ENCODE measurements around the gene TERT.

TERT gene

GRCh38 chr5:1206521-1207412 lies 88.1 kb downstream of the TERT start:
- DNase-seq (ENCODE audit: low read depth) = no peak

- DNase-seq (ENCODE audit: low read depth) = no peak
Measured at GRCh38 chr5:1205255-1206180, 89.3 kb downstream of the TERT start.

GRCh38 chr5:1204693-1205242 lies 90.1 kb downstream of the TERT start:
- DNase-seq (ENCODE audit: low read depth) = no peak

GRCh38 chr5:1203968-1204692 lies 90.7 kb downstream of the TERT start:
- no peak for DNase-seq (ENCODE audit: low read depth)

- DNase-seq (ENCODE audit: low read depth) = no peak
Measured at GRCh38 chr5:1203311-1203967, 91.4 kb downstream of the TERT start.
